GM21528 (cell line): Measurements from ENCODE around the gene EPB41.
"Not testable (repeated sequence)": the region's sequence is repeated elsewhere in the genome, so short reads cannot be mapped to it uniquely, and the experiment has no call there.

ENCODE experiments used
- ATAC-seq: cut with Tn5 transposase; IDR thresholded peaks from one replicate; pipeline ENCODE4 v1.9.1; 2021; ENCODE audit warnings: mild to moderate bottlenecking, moderate library complexity; ENCODE audit not compliant: unreplicated experiment, low FRiP score

The EPB41 gene

DNA sequence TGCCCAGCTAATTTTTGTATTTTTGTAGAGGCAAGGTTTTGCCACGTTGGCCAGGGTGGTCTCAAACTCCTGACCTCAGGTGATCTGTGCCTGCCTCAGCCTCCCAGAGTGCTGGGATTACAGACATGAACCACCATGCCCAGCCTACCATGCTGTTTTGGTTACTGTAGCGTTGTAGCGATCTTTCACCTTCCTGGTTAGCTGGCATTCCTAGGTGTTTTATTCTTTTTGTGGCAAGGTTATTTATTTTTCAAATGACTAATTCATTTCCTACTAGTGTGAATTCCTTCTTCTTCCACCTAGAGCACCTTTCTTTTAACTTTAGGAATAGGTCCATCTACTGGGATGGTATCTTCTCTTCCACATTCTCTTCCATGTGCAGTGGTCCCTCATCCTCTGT lies 180.1 kb downstream of the EPB41 start:
- ATAC-seq, result no peak

DNA sequence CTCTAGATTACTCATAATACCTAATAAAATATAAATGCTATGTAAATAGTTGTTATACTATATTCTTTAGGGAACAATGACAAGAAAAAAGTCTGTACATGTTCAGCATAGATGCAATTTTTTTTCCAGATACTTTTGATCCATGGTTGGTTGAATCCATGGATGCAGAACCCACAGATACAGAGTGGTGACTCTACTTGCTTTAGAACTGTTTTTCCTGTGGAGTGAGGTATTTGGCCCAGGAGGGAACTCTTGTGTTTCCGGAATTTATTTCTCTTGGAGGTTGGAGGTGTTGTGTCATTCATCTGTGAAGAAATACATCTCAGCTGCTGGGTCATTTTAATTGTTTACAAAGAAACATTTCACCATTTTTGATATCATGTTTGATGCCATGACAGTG lies 180.6 kb downstream of the EPB41 start:
- ATAC-seq, result no peak

DNA sequence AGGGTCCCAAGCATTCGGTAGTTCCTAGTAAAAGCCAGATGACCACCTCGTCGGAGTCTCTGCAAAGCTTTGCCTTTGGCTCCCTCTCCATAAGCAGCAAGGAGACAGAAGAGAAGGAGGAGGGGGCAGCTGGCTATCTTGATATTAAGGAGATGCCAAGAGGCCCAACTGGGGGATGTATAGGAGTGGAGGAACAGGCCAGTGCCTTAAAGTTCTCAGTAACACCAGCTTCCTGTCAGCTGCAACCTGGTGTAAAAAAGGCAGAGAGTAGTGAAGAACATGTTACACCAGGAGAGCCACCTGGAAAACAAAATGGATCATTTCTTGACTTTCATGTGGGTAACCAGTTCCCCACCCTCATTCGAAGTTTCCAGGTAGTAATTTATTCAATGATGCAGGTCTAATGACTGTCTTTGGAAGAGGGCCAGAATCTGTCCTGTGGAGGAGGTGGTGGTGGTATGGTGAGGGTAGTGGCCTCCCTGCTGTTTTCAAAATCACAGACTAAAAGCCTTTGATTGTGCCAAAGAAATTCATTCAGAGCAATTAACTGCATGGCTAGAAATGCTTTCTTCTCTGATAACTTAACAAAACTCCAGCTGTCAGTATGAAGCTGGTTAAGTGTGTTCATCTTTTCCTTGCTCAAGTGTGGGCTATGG lies 182.0 kb downstream of the EPB41 start:
- ATAC-seq, result no peak

DNA sequence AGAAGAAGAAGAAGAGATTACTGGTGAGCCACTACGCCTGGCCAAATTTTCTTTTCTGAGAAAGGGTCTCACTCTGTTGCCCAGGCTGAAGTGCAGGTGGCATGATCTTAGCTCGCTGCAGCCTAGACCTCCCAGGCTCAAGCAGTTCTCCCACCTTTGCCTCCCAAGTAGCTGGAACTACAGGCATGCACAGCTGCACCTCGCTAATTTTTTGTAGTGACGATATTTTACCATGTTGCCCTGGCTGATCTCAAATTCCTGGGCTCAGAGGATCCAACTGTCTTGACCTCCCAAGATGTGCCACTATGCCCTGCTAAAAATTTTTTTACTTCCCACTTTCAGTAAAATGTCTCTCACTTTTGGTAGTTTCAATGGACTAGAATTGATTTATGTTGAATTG lies 184.9 kb downstream of the EPB41 start:
- ATAC-seq, result no peak

DNA sequence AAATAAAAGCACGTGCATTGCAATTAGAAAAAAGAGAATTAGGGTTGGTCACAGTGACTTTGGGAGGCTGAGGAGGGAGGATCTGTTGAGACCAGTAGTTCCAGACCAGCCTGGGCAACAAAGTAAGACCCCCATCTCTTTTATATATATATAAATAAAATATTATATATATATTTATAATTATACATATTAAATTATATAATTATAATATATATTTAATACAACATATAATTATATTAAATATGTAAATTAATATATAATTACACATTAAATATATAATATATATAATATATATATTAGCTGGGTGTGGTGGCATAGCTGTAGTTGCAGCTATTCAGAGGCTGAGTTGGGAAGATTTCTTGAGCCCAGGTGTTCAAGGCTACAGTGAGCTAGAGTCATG lies 186.1 kb downstream of the EPB41 start:
- no peak for ATAC-seq

DNA sequence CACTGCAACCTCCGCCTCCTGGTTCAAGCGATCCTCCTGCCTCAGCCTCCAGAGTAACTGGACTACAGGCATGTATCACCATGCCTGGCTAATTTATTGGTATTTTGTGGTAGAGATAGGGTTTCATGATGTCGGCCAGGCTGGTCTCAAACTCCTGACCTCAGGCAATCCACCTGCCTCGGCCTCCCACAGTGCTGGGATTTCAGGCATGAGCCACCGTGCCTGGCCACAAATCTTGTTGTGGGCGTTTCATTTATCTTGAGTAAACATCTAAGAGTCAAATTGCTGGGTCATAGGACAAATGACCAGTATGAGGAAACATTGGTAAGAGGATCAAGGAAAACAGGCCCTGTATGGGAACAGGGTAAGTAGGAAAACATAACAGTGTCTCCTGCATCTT lies 191.5 kb downstream of the EPB41 start:
- no peak for ATAC-seq

DNA sequence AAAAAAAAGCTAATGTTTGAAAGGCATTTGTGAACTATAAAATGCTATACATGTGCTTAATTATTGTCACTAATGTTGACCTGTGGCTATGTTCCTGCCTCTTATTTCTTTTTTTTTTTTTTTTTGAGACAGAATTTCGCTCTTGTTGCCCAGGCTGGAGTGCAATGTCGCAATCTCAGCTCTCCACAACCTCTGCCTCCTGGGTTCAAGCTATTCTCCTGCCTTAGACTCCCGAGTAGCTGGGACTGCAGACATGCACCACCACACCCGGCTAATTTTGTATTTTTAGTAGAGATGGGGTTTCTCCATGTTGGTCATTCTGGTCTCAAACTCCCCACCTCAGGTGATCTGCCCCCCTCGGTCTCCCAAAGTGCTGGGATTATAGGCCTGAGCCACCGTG lies 193.7 kb downstream of the EPB41 start:
- ATAC-seq, result not testable (repeated sequence)

DNA sequence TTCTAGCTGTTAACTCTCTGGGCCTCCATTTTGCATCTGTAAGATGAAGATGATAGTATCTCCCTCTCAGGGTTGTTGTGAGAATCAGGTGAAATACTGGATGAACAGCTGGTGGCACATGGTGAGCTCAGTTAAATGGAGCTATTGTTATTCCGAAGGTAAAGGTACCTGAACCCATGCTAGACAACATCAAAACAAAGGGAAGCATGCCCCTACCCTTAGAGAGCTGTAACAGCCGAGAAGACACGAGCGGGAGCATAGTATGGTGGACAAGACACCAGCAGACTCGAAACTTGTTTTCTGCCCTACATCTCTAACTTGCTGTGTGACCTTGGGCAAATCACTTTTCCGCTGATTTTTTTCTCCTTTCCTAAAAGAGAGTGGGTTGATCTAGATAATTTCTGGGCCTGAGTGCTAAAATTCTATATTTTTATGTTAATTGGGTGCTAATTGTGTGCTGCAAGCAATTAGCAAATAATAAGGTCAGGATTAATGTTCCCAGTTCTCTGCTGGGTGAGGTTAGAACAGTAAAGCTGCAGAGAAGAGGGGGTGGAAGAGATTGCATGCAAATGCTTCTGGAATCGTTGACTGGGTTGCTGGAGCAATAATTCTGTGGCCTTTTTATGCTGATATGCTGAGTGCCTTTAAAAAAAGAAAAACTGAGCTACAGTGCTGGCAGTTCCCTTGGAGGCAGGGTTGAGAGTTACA lies 198.5 kb downstream of the EPB41 start:
- no peak for ATAC-seq

DNA sequence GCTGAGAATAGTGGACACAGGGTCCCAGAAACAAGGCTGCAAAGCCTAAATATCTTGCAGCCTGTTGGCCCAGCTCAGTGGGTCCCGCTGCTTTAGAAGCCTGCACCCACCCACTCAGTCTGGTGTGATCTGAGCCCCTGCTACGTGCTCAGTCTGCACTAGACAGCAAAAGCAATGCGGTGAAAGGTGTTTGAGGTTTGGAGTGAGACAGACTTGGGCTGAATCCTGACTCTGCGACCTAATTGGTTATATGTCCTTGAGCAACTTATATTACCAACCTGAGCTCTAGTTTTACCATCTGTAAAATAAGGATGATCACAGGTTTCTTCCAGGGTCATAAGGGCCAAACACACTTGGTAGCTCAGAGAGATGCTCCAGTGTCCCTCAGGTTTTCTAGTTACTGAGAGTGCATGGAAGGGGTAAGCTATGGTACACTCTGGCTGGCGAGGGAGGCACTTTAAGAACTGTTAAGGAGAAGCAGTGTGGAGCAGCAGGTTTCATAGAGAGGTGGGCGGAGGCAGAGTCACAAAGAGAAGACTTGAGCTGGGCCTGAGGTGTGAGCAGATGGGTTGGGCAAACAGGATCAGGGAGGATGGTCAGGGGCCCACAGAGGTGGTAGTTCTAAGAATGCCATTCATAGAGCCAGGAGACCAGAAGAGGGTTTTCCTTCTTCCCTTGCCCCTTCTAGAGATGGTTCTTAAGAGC lies 199.2 kb downstream of the EPB41 start:
- ATAC-seq, result no peak

DNA sequence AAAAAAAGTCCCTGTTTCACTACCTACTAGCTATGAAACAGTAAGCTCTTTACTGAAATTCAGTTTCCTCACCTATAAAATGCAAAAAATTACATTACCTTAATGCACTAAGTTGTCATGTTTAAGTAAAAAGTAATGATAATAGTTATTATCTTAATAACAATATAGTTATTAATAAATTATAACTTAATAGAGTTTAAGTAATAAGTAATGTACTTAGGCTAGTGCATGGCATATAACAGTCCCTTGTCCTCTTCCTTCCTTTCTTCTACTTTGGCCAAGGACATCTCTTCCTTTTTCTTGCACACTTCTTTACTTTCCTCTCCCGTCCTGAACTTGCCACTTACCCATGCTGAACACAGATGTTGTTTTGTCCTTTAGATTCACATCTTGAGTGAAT lies 200.3 kb downstream of the EPB41 start:
- ATAC-seq, result no peak

DNA sequence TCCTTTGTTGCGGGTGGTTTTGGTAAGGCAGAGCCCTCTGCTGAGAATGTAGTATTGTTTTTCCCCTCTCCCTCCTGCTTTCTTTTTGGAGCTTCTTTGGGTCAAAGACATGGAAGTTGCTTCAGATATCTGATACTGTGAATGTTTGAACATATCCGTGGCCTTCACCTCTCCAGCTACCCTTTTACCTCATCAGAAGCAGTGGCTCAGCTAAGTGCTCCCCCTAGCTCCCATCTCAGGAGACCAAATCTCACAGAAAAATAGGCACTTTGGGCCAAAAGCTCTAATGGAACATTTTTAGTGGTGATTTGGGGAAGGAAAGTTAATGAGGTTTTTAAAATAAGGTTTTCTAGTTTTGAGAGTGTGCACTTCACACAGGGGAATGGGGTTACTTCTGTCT lies 203.0 kb downstream of the EPB41 start:
- no peak for ATAC-seq

DNA sequence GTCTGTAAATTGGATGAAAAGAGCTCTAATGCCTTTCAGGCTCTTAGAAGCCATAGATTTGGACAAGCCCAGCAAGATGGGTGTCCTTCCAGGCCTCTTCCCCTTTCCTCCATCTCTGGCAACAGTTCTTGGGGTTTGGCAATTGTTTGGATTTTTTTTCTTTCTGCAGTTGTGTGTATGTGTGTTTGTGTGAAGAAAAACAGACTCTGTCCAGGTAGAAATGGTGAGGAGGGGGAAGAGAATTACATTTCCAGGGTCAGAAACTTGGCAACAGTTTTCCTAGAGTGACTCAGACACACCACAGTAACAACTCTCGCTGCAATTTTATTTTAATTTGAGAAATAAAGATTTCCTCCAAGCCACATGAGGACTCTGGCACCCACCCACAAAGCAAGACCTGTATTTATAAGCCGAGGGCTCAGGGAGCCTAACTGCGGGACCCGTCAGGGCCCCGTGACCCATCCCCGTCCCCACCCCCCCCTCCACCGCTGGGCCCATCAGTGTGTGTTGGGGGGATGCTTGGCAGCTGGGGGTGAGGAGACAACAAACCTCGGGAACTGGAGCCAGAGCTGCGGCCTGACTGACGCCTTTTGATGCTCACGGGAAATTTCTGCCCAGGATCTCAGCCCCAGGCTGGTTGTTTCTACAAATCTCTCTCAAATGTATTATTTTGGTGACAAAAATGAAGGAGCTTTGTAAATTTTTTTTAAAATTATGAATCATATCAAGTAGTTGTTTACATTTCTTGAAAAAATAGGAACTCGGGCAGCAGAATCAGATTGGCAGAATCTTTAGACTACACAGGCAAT lies 205.0 kb downstream of the EPB41 start:
- ATAC-seq, result no peak

DNA sequence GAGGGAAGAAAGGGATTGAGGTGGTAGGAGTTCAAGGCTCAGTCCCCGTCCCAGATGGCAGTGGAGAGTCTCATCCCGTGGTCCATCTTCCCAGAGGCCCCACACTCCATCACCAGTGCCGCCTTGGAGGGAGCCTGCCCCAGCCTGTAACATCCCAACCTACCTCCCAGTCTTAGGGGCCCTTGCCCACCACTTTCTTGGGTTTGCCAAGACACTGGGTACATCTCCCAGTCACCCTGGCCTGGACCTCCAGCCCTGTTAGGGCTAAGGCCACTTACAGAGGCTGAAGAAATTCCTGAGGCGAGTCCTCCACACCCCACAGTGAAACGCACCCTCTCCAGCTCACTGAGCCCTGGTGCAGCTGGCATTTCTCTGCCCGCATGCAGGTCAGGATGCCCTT lies 206.0 kb downstream of the EPB41 start:
- no peak for ATAC-seq

DNA sequence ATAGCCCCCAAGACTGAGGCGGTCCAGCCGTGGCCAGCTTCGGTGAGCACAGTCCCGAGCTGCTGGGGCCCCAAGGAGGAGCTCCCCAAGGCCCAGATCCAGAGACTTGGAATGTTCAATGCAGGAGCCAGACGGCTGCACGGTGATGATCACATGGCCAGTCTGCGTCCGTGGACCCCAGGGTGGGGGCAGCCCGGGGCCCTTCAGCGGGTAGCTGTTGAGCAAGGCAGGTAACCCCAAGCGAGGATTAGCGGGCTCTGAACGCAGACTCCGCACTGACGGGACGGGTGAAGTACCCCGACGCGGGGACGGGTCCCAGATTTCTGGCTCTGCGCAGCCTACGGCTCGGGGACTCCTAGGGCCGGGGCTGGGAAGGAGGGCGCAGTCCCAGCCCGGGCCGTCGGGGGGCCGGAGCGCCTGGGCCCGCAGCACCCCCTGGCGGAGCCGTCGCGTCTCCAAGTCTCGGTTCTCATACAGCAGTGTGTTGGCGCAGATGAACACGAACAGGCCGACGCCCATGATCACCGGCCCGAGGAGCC lies 206.6 kb downstream of the EPB41 start:
- ATAC-seq, result no peak

DNA sequence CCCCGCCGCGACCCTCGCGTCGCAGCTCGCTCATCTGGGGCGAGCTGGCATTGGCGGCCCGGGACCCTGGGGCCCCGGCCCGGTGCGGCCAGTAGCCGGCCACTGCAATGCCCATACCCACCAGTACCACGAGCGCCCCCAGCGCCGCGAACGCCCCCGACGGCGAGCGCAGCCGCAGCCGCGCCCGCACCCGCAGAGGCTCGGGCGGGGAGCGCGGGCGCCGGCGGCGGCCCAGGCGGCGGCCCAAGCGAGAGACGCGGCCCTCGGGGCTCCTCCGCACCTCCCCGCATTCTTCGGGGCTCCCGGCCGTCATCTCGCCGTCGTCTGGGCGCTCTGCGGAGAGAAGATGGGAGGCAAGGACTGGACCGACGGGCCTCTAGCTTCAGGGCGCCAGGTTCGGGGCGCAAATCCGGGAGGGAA lies 207.2 kb downstream of the EPB41 start:
- ATAC-seq, result no peak

DNA sequence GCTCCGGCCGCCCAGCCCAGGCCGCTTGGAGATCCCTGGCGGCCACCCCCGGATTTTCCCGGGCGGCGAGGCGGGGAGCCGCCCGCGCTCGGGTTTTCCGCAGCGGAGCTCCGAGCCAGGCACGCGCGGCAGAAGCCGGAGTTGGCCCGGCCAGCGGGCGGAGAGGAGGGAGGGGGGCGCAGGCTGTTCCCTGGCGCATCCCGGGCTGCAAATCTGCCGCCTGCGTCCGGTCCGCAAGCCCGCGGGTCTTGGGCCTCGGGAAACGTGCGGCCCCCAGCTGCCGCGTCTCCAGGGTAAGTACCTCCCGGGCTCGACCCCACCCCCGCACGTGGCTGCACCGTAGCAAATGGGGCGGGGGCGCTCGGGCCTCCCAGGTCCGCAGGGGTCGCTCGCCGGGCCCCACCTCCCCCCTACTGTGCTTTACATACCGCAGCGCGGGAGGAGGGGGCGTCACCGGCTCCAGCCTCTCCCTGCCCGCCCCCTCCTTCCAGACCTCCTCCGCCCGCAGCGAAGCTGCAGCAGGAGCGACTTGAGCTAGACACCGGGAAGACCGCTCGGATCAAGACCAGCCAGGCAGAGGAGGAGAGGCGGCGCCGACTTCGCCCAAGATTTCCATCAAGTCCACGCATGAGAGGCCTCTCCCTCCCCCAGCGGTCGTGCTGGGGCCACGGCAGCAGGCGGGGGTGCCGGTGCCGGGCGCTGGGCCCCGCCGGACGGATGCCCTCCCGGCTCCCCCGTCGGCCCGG lies 207.7 kb downstream of the EPB41 start:
- no peak for ATAC-seq

DNA sequence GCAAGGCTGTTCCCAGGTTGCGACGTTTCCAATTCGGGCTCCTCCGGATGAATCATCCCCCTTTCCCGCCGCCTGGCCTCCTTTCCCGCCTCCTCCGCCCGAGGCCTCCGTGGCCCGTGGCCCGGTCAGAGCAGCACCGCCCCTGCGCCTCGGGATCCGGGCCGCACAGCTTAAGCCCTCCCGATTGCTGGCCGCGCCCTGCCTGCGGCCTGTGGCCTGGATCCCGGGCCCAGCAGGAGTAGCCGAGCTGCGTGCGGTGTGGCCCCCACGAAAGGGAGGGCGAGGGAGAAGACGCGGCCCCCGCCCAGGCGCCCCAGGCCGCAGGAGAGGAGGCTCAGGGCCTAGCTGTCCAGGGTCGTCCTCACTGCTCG lies 208.3 kb downstream of the EPB41 start:
- ATAC-seq, result no peak

DNA sequence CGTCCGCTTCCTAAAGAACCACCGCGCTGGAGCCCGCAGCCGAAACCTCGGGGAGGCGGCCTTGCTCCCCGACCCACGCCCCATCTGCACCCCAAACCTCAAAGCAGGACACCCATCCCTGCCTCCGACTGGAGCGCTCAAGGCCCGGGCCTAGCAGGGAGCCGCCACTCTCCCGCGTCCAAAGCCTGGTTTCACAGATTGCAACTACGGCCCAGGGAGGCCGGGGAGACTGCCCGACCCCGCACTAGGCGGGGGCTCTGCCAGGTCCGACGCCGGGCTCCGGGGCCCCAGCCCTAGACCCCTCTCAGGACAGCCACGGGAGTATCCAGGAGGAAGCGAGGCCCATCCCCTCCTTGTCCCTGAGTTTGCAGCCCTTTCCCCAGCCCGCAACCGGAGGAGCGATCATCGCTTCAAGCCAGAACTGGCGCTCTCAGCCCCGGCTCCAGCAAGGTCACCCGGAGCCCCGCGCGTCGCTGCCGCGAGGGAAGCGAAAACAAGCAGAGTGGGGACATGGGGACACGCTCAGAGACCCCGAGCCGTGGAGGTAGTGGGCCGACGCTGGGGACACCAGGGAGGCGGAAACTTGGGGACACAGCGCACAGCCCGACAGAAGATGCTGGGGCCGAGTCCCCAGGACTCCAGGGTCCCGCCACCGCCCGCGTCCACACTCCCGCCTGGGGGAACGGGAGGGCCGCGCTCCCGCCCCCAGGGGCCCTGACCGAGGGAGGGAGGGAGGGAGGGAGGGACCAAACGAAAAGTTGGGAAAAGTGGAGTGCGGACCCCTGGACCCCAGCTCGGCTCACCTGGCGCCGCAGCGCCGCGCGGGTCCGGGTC lies 208.9 kb downstream of the EPB41 start:
- no peak for ATAC-seq

DNA sequence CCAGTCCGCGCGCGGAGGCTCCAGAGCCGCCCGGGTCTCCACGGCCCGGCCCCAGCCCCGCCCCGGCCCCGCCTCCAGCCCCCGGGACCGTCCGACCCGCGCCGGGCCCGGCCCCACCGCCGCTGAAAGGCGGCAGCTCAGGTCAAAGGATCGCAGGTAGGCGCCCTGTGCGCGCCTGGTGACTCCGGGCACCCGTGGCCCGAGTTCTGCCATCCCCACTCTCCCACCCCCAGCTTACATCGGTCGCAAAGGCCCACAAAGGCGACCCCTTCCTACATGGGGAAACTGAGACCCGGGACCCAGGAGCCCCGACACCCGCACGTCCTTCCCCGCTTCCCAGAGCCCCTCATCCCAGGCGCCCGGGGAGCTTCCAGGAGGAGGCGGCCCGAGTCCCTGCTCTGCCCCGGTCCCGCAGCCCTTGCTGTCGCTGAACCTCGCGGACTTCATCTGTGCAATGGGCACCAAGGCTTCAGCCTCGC lies 209.6 kb downstream of the EPB41 start, which contains the start of gene TMEM200B:
Gene TMEM200B, minus strand, starts transcription at position 17 of the 479 bp plus-strand sequence. CDS start 2,075 bp downstream, outside the sequence.
- no peak for ATAC-seq
